Natural killer cell (primary cell): ENCODE data around the gene MISP3. TPM values are rescaled to one million over a fixed set of nuclear protein-coding genes. Genes with fewer than 3 reads are reported as not detected.
"Not testable (repeated sequence)": the region's sequence is repeated elsewhere in the genome, so short reads cannot be mapped to it uniquely, and the experiment has no call there.

Experiments used
- ATAC-seq, 3 donors: fragments of 150-1000 bp in 2 of 3; fragments of 200-7000 bp in 1 of 3; cut with Tn5 transposase; 1 replicate in 1 of 3; 2 replicates in 2 of 3; pipeline ENCODE4 v1.10.0; 2021; ENCODE audit warnings: mild to moderate bottlenecking in 2 of 3, moderate library complexity in 2 of 3
- DNase-seq, 2 donors: peaks; one replicate each; pipeline versions ENCODE4 v3.0.0 to v3.0.0-alpha.2; 2013 to 2021; ENCODE audit warnings: mixed read lengths in 1 of 2
- H3K27ac ChIP-seq: one replicate; pipeline ENCODE4 v1.5.1; 2013; ENCODE audit warnings: mild to moderate bottlenecking, low read length
- H3K27me3 ChIP-seq: one replicate; pipeline ENCODE4 v1.6.1; 2013; ENCODE audit warnings: low read length; ENCODE audit not compliant: control insufficient read depth, insufficient read depth
- H3K36me3 ChIP-seq: one replicate; pipeline ENCODE4 v1.6.1; 2013; ENCODE audit warnings: low read length; ENCODE audit not compliant: control insufficient read depth, insufficient read depth
- H3K4me1 ChIP-seq: one replicate; pipeline ENCODE4 v1.6.1; 2013; ENCODE audit warnings: low read length; ENCODE audit not compliant: control insufficient read depth, insufficient read depth
- H3K4me3 ChIP-seq: one replicate; pipeline ENCODE4 v1.5.1; 2013; ENCODE audit warnings: low read length
- H3K9me3 ChIP-seq: one replicate; pipeline ENCODE4 v1.6.1; 2013; ENCODE audit warnings: low read length; ENCODE audit not compliant: control insufficient read depth, insufficient read depth
- H3K27ac Mint-ChIP-seq, 2 donors: one replicate each; pipeline ENCODE4 v1.8.0; 2022; ENCODE audit warnings: mild to moderate bottlenecking in 2 of 2, mixed read lengths in 2 of 2, moderate library complexity in 1 of 2
- H3K27me3 Mint-ChIP-seq, 2 donors: one replicate each; pipeline ENCODE4 v1.8.0; 2022; ENCODE audit warnings: low read depth in 2 of 2, mixed read lengths in 2 of 2
- H3K36me3 Mint-ChIP-seq: one replicate; pipeline ENCODE4 v1.8.0; 2022; ENCODE audit warnings: mixed read lengths
- H3K4me1 Mint-ChIP-seq, 2 donors: one replicate each; pipeline ENCODE4 v1.8.0; 2022; ENCODE audit warnings: mixed read lengths in 2 of 2
- H3K4me3 Mint-ChIP-seq: one replicate; pipeline ENCODE4 v1.8.0; 2022; ENCODE audit warnings: mild to moderate bottlenecking, moderate library complexity, mixed read lengths
- H3K9me3 Mint-ChIP-seq, 2 donors: one replicate each; pipeline ENCODE4 v1.8.0; 2022; ENCODE audit warnings: mixed read lengths in 2 of 2
- WGBS: methylation state at CpG from one replicate; pipeline ENCODE4 v1.1.7; 2013; ENCODE audit warnings: missing lambda C conversion rate; ENCODE audit not compliant: insufficient coverage; 5-methylcytosine and 5-hydroxymethylcytosine counted together
- intact Hi-C: fragments of 100-400 bp; cut with micrococcal nuclease; formaldehyde crosslinking; loops from one replicate; pipeline ENCODE4 v1.14.2; 2022
- total RNA-seq, 4 donors: library from RNA; stranded (reverse); fragments of 120-200 nt in 1 of 4; gene quantifications; one replicate each; pipeline versions ENCODE4 v1.2.3 to v1.2.4, GENCODE V29; 2013 to 2022
- TF ChIP-seq, protein P1 (sequence below): fragments of 200-600 bp; IDR thresholded peaks from one replicate; pipeline ENCODE4 v1.8.0; 2022; ENCODE audit warnings: antibody characterized with exemption

The MISP3 gene
- total RNA-seq, 3 donors from 2014 or later (not counting 1 experiment from before 2014, with no cell fraction given) = 2.4 to 4.1 (median 2.4) TPM

DNA sequence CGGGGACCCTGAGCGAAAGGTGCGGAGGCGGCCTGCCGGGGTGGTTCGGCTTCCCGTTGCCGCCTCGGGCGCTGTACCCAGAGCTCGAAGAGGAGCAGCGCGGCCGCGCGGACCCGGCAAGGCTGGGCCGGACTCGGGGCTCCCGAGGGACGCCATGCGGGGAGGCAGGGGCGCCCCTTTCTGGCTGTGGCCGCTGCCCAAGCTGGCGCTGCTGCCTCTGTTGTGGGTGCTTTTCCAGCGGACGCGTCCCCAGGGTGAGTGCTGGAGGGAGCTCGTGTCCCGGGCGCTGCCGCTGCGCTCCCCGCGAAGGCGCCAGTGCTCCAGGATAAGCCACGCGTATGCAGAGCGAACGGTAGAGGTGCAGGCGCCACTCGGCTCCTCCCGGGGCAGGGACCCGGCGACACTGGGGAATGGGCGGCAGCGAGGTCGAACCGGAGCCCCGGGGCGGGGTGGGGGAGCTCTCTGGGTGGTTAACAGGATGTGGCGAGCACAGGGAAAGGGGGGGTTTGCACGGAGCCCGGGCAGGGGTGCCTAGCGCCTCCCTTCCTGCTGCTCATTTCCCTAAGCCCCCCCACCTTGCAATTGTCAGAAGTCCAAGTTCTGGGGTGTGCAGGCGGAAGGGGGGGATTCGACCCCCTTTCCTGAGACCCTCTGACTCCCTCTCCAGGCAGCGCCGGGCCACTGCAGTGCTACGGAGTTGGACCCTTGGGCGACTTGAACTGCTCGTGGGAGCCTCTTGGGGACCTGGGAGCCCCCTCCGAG lies 40.7 kb upstream of the MISP3 start, which contains the start of gene IL27RA:
Gene IL27RA (plus strand): TSS at position 44 of the 762 bp plus-strand sequence. CDS start 111 bp downstream, at position 155.
- peak; percentile 77 to 90 for DNase-seq
- H3K27ac ChIP-seq = peak within 1 kb of the TSS; percentile 99
- H3K4me3 Mint-ChIP-seq = peak within 1 kb of the TSS; percentile 95
- no peaks in the 10 kb centered on the region for H3K27me3 Mint-ChIP-seq
- H3K36me3 ChIP-seq = peaks cover 4% of the 10 kb centered on the region
- H3K9me3 Mint-ChIP-seq = no peaks in the 10 kb centered on the region
- no peaks in the 10 kb centered on the region for H3K9me3 ChIP-seq
- WGBS = under 1% methylated on average over 61 of the region's 63 CpGs
- H3K4me3 ChIP-seq = peak within 1 kb of the TSS; percentile 96
- peaks cover 40% of the 10 kb centered on the region for H3K4me1 ChIP-seq
- TF ChIP-seq, protein P1, sequence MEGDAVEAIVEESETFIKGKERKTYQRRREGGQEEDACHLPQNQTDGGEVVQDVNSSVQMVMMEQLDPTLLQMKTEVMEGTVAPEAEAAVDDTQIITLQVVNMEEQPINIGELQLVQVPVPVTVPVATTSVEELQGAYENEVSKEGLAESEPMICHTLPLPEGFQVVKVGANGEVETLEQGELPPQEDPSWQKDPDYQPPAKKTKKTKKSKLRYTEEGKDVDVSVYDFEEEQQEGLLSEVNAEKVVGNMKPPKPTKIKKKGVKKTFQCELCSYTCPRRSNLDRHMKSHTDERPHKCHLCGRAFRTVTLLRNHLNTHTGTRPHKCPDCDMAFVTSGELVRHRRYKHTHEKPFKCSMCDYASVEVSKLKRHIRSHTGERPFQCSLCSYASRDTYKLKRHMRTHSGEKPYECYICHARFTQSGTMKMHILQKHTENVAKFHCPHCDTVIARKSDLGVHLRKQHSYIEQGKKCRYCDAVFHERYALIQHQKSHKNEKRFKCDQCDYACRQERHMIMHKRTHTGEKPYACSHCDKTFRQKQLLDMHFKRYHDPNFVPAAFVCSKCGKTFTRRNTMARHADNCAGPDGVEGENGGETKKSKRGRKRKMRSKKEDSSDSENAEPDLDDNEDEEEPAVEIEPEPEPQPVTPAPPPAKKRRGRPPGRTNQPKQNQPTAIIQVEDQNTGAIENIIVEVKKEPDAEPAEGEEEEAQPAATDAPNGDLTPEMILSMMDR = peak; percentile 54
- H3K36me3 Mint-ChIP-seq = no peaks in the 10 kb centered on the region
- intact Hi-C loops = loop anchor here (1.0 to 5.0 kb wide), 4 partner anchors 45 to 151 kb away; partner anchors contain the start of gene DCAF15
- H3K27ac Mint-ChIP-seq = peak within 1 kb of the TSS; percentile 92 to 93
- H3K27me3 ChIP-seq = no peaks in the 10 kb centered on the region
- peaks cover 23 to 51% of the 10 kb centered on the region in 2 donors for H3K4me1 Mint-ChIP-seq
- ATAC-seq = peak; percentile 79 to 90 (median 80)

GRCh38 chr19:14033946-14034345 lies 38.6 kb upstream of the MISP3 start:
- intact Hi-C loops = loop anchor here (2.0 to 5.0 kb wide), 2 partner anchors 47 to 153 kb away; no protein-coding TSS in a partner anchor
- H3K4me1 Mint-ChIP-seq = peaks cover 23 to 57% of the 10 kb centered on the region in 2 donors

DNA sequence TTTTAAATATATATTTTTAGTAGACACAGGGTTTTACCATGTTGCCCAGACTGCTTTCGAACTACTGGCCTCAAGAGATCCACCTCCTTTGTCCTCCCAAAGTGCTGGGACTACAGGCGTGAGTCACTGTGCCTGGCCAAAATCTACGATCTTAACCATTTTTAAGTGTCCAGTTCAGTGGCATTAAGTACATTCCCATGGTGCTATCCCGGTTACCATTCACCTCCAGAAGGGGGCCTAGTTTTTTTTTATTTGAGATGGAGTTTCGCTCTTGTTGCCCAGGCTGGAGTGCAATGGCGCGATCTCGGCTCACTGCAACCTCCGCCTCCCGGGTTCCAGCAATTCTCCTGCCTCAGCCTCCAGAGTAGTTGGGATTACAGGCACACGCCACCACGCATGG lies 37.4 kb upstream of the MISP3 start:
- H3K4me1 ChIP-seq = peaks cover 40% of the 10 kb centered on the region
- Mint-ChIP-seq H3K27ac (peak overlapping the region in 1 of 2 donors; percentile 34), H3K4me1 (peaks cover 23 to 56% of the 10 kb centered on the region in 2 donors)
- H3K27ac ChIP-seq, H3K9me3 ChIP-seq, H3K4me3 Mint-ChIP-seq, H3K27me3 Mint-ChIP-seq, ATAC-seq, intact Hi-C loops, H3K27me3 ChIP-seq, DNase-seq, H3K36me3 Mint-ChIP-seq, H3K9me3 Mint-ChIP-seq, H3K4me3 ChIP-seq: not testable (repeated sequence)
- H3K36me3 ChIP-seq = peaks cover 23% of the 10 kb centered on the region
- WGBS = 95% methylated on average over 12 of the region's 12 CpGs

More at GRCh38 chr19:14033946-14034345, 38.6 kb upstream of the MISP3 start:
- Mint-ChIP-seq H3K36me3 (no peaks in the 10 kb centered on the region), H3K4me3 (peak overlapping the region; percentile 70), H3K9me3 (no peaks in the 10 kb centered on the region), H3K27me3 (no peaks in the 10 kb centered on the region), H3K27ac (peak overlapping the region; percentile 75 to 80)
- Histone ChIP-seq H3K36me3 (peaks cover 12% of the 10 kb centered on the region), H3K4me3 (no peak overlapping the region), H3K27me3 (no peaks in the 10 kb centered on the region), H3K9me3 (no peaks in the 10 kb centered on the region), H3K27ac (peak overlapping the region; percentile 19), H3K4me1 (peaks cover 40% of the 10 kb centered on the region)
- ATAC-seq = no peak
- no peak for DNase-seq
- 95% methylated on average over 1 of the region's 2 CpGs for WGBS
- TF ChIP-seq, protein P1 = no peak

DNA sequence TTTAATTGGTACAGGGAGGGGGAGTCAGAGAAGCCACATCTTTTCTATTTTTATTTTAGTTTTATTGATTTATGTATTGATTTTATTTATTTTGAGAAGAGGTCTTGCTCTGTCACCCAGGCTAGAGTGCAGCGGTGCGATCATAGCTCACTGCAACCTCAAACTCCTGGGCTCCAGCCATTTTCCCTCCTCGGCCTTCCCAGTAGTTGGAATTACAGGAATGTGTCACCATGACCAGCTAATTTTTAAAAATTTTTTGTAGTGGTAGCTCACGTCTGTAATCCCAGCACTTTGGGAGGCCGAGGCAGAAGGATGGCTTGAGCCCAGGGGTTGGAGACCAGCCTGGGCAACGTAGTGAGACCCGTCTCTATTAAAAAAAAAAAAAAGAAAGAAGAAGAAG lies 36.9 kb upstream of the MISP3 start:
- intact Hi-C loops = no loop called here
- TF ChIP-seq, protein P1 = no peak
- 91% methylated on average over 7 of the region's 7 CpGs for WGBS
- Mint-ChIP-seq H3K36me3 (no peaks in the 10 kb centered on the region), H3K4me1 (peaks cover 21 to 52% of the 10 kb centered on the region in 2 donors), H3K4me3 (no peak overlapping the region), H3K27ac (peak overlapping the region; percentile 21 to 68), H3K27me3 (no peaks in the 10 kb centered on the region), H3K9me3 (no peaks in the 10 kb centered on the region)
- no peaks in the 10 kb centered on the region for H3K9me3 ChIP-seq
- H3K36me3 ChIP-seq = peaks cover 26% of the 10 kb centered on the region
- no peaks in the 10 kb centered on the region for H3K27me3 ChIP-seq
- DNase-seq = no peak
- H3K27ac ChIP-seq = no peak overlapping the region
- peaks cover 36% of the 10 kb centered on the region for H3K4me1 ChIP-seq
- ATAC-seq = no peak
- no peak overlapping the region for H3K4me3 ChIP-seq
